ENCODE data around the gene TLE3. TPM values are rescaled to one million over a fixed set of nuclear protein-coding genes. Genes with fewer than 3 reads are reported as not detected.

The TLE3 gene
- total RNA-seq, 4 donors from 2014 or later = 44.0 to 159 (median 78.8) TPM

- DNase-seq (ENCODE audit: low spot score) (no peak), ATAC-seq (ENCODE audit: low FRiP score) (no peak)
- TF ChIP-seq CTCF (IDR thresholded peaks at IDR 0.05) = no peak
Measured at GRCh38 chr15:70066447-70066846, 31.3 kb downstream of the TLE3 start.

DNA sequence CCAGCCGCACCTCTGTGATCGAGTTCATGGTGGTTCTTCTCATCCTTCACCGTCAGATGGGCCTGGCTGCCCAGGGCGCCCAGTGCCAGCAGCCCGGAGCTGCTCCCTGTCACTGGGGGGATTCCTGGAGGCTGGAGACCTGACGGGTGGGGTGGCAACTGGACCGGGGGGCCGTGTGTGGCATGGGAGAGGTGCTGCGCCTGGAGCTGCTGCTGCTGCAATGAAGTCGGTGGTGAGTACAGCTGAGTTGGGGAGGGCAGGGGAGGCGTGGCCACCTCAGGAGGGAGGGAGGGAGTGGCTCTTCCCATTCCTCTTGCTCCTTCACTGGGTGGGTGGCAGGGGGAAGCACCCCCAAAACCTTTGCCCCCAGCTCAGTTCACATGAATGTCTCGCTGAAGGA, 31.7 kb downstream of the TLE3 start:
- DNase-seq (ENCODE audit: low spot score) = no peak
- no peak for ATAC-seq (ENCODE audit: low FRiP score)
- no peak for TF ChIP-seq CTCF (IDR thresholded peaks at IDR 0.05)

- DNase-seq (ENCODE audit: low spot score) (no peak), ATAC-seq (ENCODE audit: low FRiP score) (no peak)
- TF ChIP-seq CTCF (IDR thresholded peaks at IDR 0.05) = no peak
Measured at GRCh38 chr15:70065006-70065722, 32.6 kb downstream of the TLE3 start.

- TF ChIP-seq CTCF (IDR thresholded peaks at IDR 0.05) = no peak
- ATAC-seq (ENCODE audit: low FRiP score) (no peak), DNase-seq (ENCODE audit: low spot score) (no peak)
Measured at GRCh38 chr15:70064441-70064840, 33.3 kb downstream of the TLE3 start.

DNA sequence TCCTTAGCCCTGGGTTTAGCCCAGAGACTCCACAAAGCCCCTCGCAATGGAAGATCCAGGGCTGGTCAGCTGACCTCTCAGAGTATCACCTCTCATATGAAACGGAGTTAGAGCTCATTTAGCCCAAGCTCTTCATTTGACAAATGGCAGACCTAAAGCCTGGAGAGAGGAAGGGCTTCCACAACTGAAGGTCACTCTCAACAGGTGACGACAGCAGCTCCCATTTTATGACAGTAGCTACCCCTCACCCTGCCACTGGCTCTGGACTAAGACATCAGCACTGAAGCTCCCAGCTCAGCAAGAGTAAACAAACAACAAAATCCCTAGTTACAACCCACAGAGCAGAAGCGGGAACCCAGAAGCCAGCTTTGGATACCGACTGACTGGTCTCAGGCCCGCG, 33.7 kb downstream of the TLE3 start:
- no peak for ATAC-seq (ENCODE audit: low FRiP score)
- no peak for DNase-seq (ENCODE audit: low spot score)

GRCh38 chr15:70063261-70063925, 34.3 kb downstream of the TLE3 start:
- ATAC-seq (ENCODE audit: low FRiP score) = no peak
- no peak for DNase-seq (ENCODE audit: low spot score)
- no peak for TF ChIP-seq CTCF (IDR thresholded peaks at IDR 0.05)

More for the DNA sequence above, 33.7 kb downstream of the TLE3 start:
- TF ChIP-seq CTCF (IDR thresholded peaks at IDR 0.05) = no peak

Data from omental fat pad (tissue), 4 donors.